Mesenchymal stem cell (in vitro differentiated cells and primary cell): Measurements from ENCODE around the gene CYP2W1.

Source experiments
- DNase-seq: peaks from one replicate; pipeline ENCODE4 v3.0.0-alpha.2; 2013
- H2AFZ ChIP-seq: one replicate; pipeline ENCODE4 v1.6.1; 2013; ENCODE audit warnings: low read depth, mild to moderate bottlenecking, control low read depth, inconsistent platforms, low read length, moderate library complexity
- H2AK5ac ChIP-seq: 2 replicates; pipeline ENCODE4 v1.6.1; 2013; ENCODE audit warnings: low read length, moderate library complexity, mild to moderate bottlenecking, inconsistent platforms; ENCODE audit not compliant: severe bottlenecking
- H2BK120ac ChIP-seq: one replicate; pipeline ENCODE4 v1.6.1; 2013; ENCODE audit warnings: low read depth, mild to moderate bottlenecking, inconsistent platforms, low read length, moderate library complexity
- H2BK12ac ChIP-seq, 2 experiments: one replicate each; pipeline ENCODE4 v1.6.1; 2013; ENCODE audit warnings: inconsistent platforms in 2 of 2, low read length in 2 of 2, mild to moderate bottlenecking in 2 of 2, moderate library complexity in 2 of 2, control low read depth in 1 of 2
- H2BK15ac ChIP-seq: one replicate; pipeline ENCODE4 v1.6.1; 2013; ENCODE audit warnings: mild to moderate bottlenecking, low read depth, inconsistent platforms; ENCODE audit not compliant: poor library complexity, severe bottlenecking
- H2BK5ac ChIP-seq: 2 replicates; pipeline ENCODE4 v1.6.1; 2013; ENCODE audit warnings: low read depth, mild to moderate bottlenecking, low read length, control low read depth, inconsistent platforms; ENCODE audit not compliant: poor library complexity, severe bottlenecking
- H3K14ac ChIP-seq, 2 experiments: one replicate each; pipeline ENCODE4 v1.6.1; 2013; ENCODE audit warnings: inconsistent platforms in 2 of 2, low read length in 2 of 2, control low read depth in 1 of 2, mild to moderate bottlenecking in 1 of 2, moderate library complexity in 1 of 2
- H3K18ac ChIP-seq, 2 experiments: one replicate each; pipeline ENCODE4 v1.6.1; 2013; ENCODE audit warnings: inconsistent platforms in 2 of 2, low read length in 2 of 2, control low read depth in 1 of 2, low read depth in 1 of 2, mild to moderate bottlenecking in 1 of 2
- H3K23ac ChIP-seq, 2 experiments: one replicate each; pipeline ENCODE4 v1.6.1; 2013; ENCODE audit warnings: inconsistent platforms in 2 of 2, low read length in 2 of 2, mild to moderate bottlenecking in 2 of 2, moderate library complexity in 2 of 2, control low read depth in 1 of 2
- H3K27ac ChIP-seq: 2 replicates; pipeline ENCODE4 v1.5.1; 2013; ENCODE audit warnings: mild to moderate bottlenecking, moderate library complexity, low read length, control low read depth, inconsistent platforms; ENCODE audit not compliant: poor library complexity, severe bottlenecking
- H3K27me3 ChIP-seq, 2 experiments: 2 replicates each; pipeline versions ENCODE4 v1.6.1 to v1.7.0; 2013; ENCODE audit warnings: low read length in 2 of 2, mild to moderate bottlenecking in 2 of 2, moderate library complexity in 2 of 2, control low read depth in 1 of 2, inconsistent platforms in 1 of 2; ENCODE audit not compliant: control insufficient read depth in 1 of 2, insufficient read depth in 1 of 2
- H3K36me3 ChIP-seq, 2 experiments: 2 replicates each; pipeline versions ENCODE4 v1.6.1 to v1.7.0; 2013; ENCODE audit warnings: low read length in 2 of 2, control low read depth in 1 of 2, inconsistent platforms in 1 of 2, low read depth in 1 of 2, mild to moderate bottlenecking in 1 of 2; ENCODE audit not compliant: insufficient read depth in 2 of 2, control insufficient read depth in 1 of 2
- H3K4ac ChIP-seq, 2 experiments: one replicate each; pipeline ENCODE4 v1.6.1; 2013; ENCODE audit warnings: inconsistent platforms in 2 of 2, low read length in 2 of 2, mild to moderate bottlenecking in 2 of 2, moderate library complexity in 2 of 2, control low read depth in 1 of 2, low read depth in 1 of 2
- H3K4me1 ChIP-seq: 2 replicates; pipeline ENCODE4 v1.6.1; 2013; ENCODE audit warnings: low read depth, low read length, control low read depth; ENCODE audit not compliant: control insufficient read depth, insufficient read depth
- H3K4me2 ChIP-seq: 2 replicates; pipeline ENCODE4 v1.6.1; 2013; ENCODE audit warnings: low read length, mild to moderate bottlenecking, inconsistent platforms; ENCODE audit not compliant: poor library complexity, severe bottlenecking
- H3K4me3 ChIP-seq, 2 experiments: 2 replicates each; pipeline versions ENCODE4 v1.5.1 to v1.7.0; 2013; ENCODE audit warnings: low read length in 2 of 2, mild to moderate bottlenecking in 2 of 2, control low read depth in 1 of 2, low read depth in 1 of 2; ENCODE audit not compliant: insufficient read depth in 1 of 2
- H3K79me1 ChIP-seq: replicated peaks from 2 replicates; pipeline ENCODE4 v1.6.1; 2013; ENCODE audit warnings: mild to moderate bottlenecking, control low read depth, low read length, inconsistent platforms; ENCODE audit not compliant: poor library complexity, severe bottlenecking
- H3K9ac ChIP-seq: 2 replicates; pipeline ENCODE4 v1.7.0; 2013; ENCODE audit warnings: mild to moderate bottlenecking, low read length, moderate library complexity
- H3K9me3 ChIP-seq: 2 replicates; pipeline ENCODE4 v1.7.0; 2013; ENCODE audit warnings: mild to moderate bottlenecking, low read length; ENCODE audit not compliant: control insufficient read depth
- H4K8ac ChIP-seq: one replicate; pipeline ENCODE4 v1.6.1; 2013; ENCODE audit warnings: inconsistent platforms, mild to moderate bottlenecking, low read length, moderate library complexity
- H4K91ac ChIP-seq: one replicate; pipeline ENCODE4 v1.6.1; 2013; ENCODE audit warnings: mild to moderate bottlenecking, low read length, inconsistent platforms
- WGBS: methylation state at CpG from one replicate; pipeline ENCODE4 v1.1.7; 2013; ENCODE audit warnings: mixed read lengths; 5-methylcytosine and 5-hydroxymethylcytosine counted together

CYP2W1 gene

GRCh38 chr7:949021-949934 lies 33.7 kb upstream of the CYP2W1 start:
- Histone ChIP-seq H3K9ac (no peak overlapping the region), H3K4me1 (peaks cover 13% of the 10 kb centered on the region), H2AK5ac (no peak overlapping the region), H3K36me3 (no peaks in the 10 kb centered on the region), H2BK12ac (no peak overlapping the region), H4K91ac (no peak overlapping the region), H2BK120ac (no peak overlapping the region), H3K9me3 (no peaks in the 10 kb centered on the region), H3K27me3 (peaks cover 18 to 34% of the 10 kb centered on the region in 2 experiments), H3K27ac (no peak overlapping the region), H3K79me1 (no peaks in the 10 kb centered on the region), H3K14ac (peak overlapping the region in 1 of 2 experiments; percentile 53), H3K18ac (no peak overlapping the region), H2AFZ (no peak overlapping the region), H3K4ac (no peak overlapping the region), H3K23ac (no peak overlapping the region), H3K4me3 (no peak overlapping the region), H2BK15ac (no peak overlapping the region), H4K8ac (no peak overlapping the region), H3K4me2 (no peak overlapping the region), H2BK5ac (no peak overlapping the region)
- no peak for DNase-seq
- 86% methylated on average over 28 of the region's 28 CpGs for WGBS

- H3K9ac ChIP-seq, result no peak overlapping the region
- no peak overlapping the region for H3K4me2 ChIP-seq
Observed at GRCh38 chr7:951881-952547, 31.0 kb upstream of the CYP2W1 start.

DNA sequence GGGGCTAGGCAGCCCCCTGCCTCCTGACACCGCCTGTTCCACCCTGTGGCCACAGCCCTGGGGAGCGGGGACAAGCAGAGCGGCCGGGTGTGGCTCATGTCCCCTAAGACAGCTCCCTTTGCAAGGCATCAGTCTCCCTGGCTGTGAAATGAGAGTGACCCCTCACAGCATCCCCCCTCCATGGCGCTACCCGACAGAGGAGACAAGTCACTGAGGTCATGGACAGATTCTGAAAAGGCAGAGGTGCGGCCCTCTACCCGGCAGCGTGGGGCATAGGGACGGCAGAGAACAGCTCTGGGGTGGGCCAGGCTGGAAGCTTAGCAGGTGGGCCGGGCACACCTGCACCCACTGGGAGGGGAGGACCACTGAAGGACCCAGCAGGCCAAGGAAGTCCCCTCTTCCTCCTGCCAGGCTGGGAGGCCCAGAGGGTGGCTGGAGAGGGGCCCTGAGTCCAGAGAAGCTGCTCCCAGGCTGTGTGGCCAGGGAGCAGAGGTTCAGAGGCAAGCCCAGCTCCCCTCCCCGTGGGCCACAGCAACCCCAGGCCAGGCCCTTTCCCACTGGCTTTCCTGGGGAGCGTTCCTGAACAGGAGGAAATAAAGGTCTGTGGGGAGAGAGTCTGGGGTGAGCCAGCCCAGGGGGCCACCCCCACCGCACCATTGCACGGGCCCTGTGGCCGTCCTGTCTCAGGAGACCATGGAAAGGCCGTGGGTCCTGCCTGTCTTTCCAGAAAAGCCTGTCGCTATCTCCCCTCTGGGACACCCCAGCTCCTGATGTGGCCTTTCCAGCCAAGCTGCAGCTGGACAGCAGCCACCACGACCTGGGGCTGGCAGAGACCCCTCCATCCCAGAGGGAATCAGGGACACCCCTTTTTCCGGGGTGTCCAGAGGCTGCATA lies 30.2 kb upstream of the CYP2W1 start:
- Histone ChIP-seq H3K4me1 (peaks cover 11% of the 10 kb centered on the region), H3K27ac (no peak overlapping the region), H2AFZ (no peak overlapping the region), H3K79me1 (no peaks in the 10 kb centered on the region), H3K36me3 (peaks cover 0 to 5% of the 10 kb centered on the region in 2 experiments), H2AK5ac (no peak overlapping the region), H3K4me2 (no peak overlapping the region), H2BK5ac (no peak overlapping the region), H3K4ac (no peak overlapping the region), H3K27me3 (peaks cover 38 to 56% of the 10 kb centered on the region in 2 experiments), H3K14ac (no peak overlapping the region), H2BK120ac (no peak overlapping the region), H2BK15ac (no peak overlapping the region), H4K8ac (no peak overlapping the region), H4K91ac (no peak overlapping the region), H3K4me3 (no peak overlapping the region), H3K18ac (no peak overlapping the region), H3K23ac (peak overlapping the region in 1 of 2 experiments; percentile 32), H2BK12ac (no peak overlapping the region), H3K9ac (no peak overlapping the region), H3K9me3 (no peaks in the 10 kb centered on the region)
- 86% methylated on average over 20 of the region's 20 CpGs for WGBS
- DNase-seq, result no peak

More at GRCh38 chr7:951881-952547, 31.0 kb upstream of the CYP2W1 start:
- peaks cover 33 to 48% of the 10 kb centered on the region in 2 experiments for H3K27me3 ChIP-seq
- peaks cover 12% of the 10 kb centered on the region for H3K4me1 ChIP-seq
- no peaks in the 10 kb centered on the region for H3K9me3 ChIP-seq
- H3K36me3 ChIP-seq, result peaks cover 0 to 4% of the 10 kb centered on the region in 2 experiments
- no peaks in the 10 kb centered on the region for H3K79me1 ChIP-seq
- H3K27ac ChIP-seq, result no peak overlapping the region
- H3K14ac ChIP-seq, result no peak overlapping the region
- no peak overlapping the region for H2BK12ac ChIP-seq
- no peak overlapping the region for H2AK5ac ChIP-seq
- no peak overlapping the region for H3K4ac ChIP-seq
- 90% methylated on average over 21 of the region's 21 CpGs for WGBS
- no peak overlapping the region for H4K91ac ChIP-seq
- no peak overlapping the region for H3K4me3 ChIP-seq
- H2BK120ac ChIP-seq, result no peak overlapping the region
- no peak overlapping the region for H3K23ac ChIP-seq
- H2BK5ac ChIP-seq, result no peak overlapping the region
- no peak for DNase-seq
- H4K8ac ChIP-seq, result no peak overlapping the region
- H2BK15ac ChIP-seq, result no peak overlapping the region
- H2AFZ ChIP-seq, result no peak overlapping the region
- H3K18ac ChIP-seq, result no peak overlapping the region
